ENCODE data around the gene AP3S1. TPM values are rescaled to one million over a fixed set of nuclear protein-coding genes. Genes with fewer than 3 reads are reported as not detected.
"Not testable (repeated sequence)": the region's sequence is repeated elsewhere in the genome, so short reads cannot be mapped to it uniquely, and the experiment has no call there.

AP3S1 gene
- total RNA-seq, 1 donor from 2014 or later: 117 TPM

DNA sequence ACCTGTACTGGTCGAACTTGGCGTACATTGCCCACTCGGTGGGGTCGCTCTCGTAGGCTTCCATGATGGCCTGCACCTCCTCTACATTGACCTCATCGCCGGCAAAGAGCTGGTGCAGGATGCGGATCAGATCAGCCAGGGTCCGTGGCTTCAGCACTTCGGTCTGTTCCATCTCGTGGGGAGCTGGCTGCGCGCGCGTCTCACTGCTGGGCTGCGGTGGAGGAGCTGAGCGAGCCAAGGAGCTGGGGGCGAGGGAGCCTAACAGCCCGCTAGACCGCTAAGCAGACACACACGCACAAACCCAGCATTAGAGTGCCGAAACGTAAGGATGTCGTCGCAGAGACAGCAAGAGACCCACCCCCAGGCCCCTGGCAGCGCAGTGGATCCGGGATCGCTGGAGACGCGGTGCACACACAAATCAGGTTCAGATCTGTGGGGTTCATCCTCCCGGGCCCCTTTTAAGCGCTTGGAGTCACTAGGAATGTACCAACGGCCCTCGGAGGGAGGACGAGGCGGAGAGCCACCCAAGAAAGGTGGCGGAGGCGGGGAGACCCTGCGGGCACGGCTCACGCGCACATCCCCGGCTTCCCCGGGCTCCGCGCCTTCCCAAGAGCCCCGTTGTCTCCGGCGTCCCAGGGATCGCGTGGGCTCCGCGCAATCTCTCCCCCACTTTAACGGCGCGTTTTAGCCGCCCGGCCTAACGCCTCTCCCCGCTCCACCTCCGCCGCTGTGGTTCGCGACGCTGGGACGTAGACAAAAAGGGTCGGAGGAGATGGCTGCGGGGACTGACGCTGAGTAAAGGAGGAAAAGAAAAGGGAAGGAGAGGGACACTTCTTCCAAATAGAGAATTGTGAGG, 25.3 kb upstream of the AP3S1 start, which contains the start of gene CDO1:
CDO1 (minus strand) TSS at position 434 of the 856 bp plus-strand sequence; CDS start at position 172, 262 bp downstream.
- DNase-seq (ENCODE audit: low read depth) (no peak), FAIRE-seq (no peak)
- H3K27me3 ChIP-seq (ENCODE audit: control insufficient read depth, insufficient read depth, low read length): peaks cover 30% of the 10 kb centered on the region

DNA sequence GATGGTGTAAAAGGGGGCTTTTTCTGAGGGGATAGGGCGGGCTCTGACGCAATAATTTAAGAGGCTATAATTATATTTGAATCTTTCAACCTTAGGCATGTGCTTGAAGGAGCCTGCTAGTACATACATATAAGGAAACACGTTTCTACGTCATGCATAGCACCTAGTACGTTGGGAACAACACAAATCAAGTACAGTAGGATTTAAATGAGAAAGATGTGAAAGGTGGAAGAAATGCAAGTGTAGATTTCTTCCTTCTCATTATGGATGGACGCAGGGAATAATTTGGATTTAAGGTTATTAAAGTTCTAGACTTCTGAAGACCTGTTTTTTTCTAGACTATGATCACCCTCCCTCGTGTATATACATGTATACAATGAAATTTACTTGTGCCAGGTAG, 24.3 kb upstream of the AP3S1 start:
- Histone ChIP-seq H3K36me3 (ENCODE audit: control insufficient read depth, insufficient read depth, low read length) (no peaks in the 10 kb centered on the region), H3K27me3 (ENCODE audit: control insufficient read depth, insufficient read depth, low read length) (peaks cover 30% of the 10 kb centered on the region), H3K4me3 (ENCODE audit: low read depth, low read length) (no peak overlapping the region)
- TF ChIP-seq, protein P1, sequence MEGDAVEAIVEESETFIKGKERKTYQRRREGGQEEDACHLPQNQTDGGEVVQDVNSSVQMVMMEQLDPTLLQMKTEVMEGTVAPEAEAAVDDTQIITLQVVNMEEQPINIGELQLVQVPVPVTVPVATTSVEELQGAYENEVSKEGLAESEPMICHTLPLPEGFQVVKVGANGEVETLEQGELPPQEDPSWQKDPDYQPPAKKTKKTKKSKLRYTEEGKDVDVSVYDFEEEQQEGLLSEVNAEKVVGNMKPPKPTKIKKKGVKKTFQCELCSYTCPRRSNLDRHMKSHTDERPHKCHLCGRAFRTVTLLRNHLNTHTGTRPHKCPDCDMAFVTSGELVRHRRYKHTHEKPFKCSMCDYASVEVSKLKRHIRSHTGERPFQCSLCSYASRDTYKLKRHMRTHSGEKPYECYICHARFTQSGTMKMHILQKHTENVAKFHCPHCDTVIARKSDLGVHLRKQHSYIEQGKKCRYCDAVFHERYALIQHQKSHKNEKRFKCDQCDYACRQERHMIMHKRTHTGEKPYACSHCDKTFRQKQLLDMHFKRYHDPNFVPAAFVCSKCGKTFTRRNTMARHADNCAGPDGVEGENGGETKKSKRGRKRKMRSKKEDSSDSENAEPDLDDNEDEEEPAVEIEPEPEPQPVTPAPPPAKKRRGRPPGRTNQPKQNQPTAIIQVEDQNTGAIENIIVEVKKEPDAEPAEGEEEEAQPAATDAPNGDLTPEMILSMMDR (IDR thresholded peaks at IDR 0.05; ENCODE audit: insufficient read depth, low read length, severe bottlenecking): no peak
- FAIRE-seq (no peak), DNase-seq (ENCODE audit: low read depth) (no peak)

More for the DNA sequence above, 25.3 kb upstream of the AP3S1 start, which contains the start of gene CDO1:
- TF ChIP-seq, protein P1 (IDR thresholded peaks at IDR 0.05; ENCODE audit: insufficient read depth, low read length, severe bottlenecking): no peak
- H3K36me3 ChIP-seq (ENCODE audit: control insufficient read depth, insufficient read depth, low read length): no peaks in the 10 kb centered on the region
- H3K4me3 ChIP-seq (ENCODE audit: low read depth, low read length): peak within 1 kb of the TSS; percentile 8

DNA sequence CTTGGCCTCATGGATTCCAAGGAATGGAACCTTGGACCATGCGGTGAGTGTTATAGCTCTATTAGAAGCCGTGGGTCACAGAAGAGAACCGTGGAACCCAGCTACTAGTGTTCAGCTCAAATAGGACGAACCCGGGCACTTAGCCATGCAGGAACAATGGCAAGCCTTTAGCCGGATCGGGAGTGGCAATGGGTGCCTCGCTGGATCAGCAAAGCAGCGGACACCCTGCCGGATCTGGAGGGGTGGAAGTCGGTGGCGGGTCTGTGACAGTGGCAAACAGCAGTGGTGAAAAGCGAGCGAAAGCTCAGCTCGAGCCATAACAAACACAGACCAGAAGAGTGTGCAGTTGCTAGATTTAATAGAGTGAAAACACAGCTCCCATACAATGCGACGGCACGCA, 22.9 kb upstream of the AP3S1 start:
- no peak for DNase-seq (ENCODE audit: low read depth)
- no peak overlapping the region for H3K4me3 ChIP-seq (ENCODE audit: low read depth, low read length)
- no peaks in the 10 kb centered on the region for H3K36me3 ChIP-seq (ENCODE audit: control insufficient read depth, insufficient read depth, low read length)
- FAIRE-seq: no peak
- TF ChIP-seq, protein P1 (IDR thresholded peaks at IDR 0.05; ENCODE audit: insufficient read depth, low read length, severe bottlenecking): no peak
- H3K27me3 ChIP-seq (ENCODE audit: control insufficient read depth, insufficient read depth, low read length): peaks cover 29% of the 10 kb centered on the region

DNA sequence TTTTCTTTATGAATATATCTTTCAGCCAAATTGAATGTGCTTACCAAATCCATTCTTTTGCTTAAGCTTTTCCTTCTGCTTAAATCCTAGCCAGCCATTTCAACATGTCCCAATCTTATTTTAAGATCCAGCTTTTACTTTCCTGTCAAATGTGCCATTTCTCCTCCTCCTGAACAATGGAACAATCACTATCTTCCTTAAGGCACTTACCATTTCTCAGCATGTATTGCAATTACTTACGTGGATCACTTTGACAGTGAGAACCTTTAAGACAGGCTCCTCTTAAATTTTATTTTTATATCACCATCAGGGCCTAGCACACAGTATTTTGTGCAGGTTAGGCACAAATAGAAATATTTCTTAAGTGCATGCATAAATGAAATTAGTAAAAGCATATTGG, 20.9 kb upstream of the AP3S1 start:
- TF ChIP-seq, protein P1 (IDR thresholded peaks at IDR 0.05; ENCODE audit: insufficient read depth, low read length, severe bottlenecking): no peak
- DNase-seq (ENCODE audit: low read depth) (no peak), FAIRE-seq (no peak)
- H3K36me3 ChIP-seq (ENCODE audit: control insufficient read depth, insufficient read depth, low read length): no peaks in the 10 kb centered on the region
- H3K27me3 ChIP-seq (ENCODE audit: control insufficient read depth, insufficient read depth, low read length): peaks cover 11% of the 10 kb centered on the region
- H3K4me3 ChIP-seq (ENCODE audit: low read depth, low read length): no peak overlapping the region

DNA sequence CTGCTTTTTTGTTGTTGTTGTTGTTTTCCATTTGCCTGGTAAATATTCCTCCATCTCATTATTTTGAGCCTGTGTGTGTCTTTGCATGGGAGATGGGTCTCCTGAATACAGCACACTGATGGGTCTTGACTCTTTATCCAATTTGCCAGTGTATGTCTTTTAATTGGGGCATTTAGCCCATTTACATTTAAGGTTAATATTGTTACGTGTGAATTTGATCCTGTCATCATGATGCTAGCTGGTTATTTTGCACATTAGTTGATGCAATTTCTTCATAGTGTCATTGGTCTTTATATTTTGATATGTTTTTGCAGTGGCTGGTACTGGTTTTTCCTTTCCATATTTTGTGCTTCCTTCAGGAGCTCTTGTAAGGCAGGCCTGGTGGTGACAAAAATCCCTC, 16.8 kb upstream of the AP3S1 start:
- not testable (repeated sequence) for H3K36me3 ChIP-seq (ENCODE audit: control insufficient read depth, insufficient read depth, low read length); H3K4me3 ChIP-seq (ENCODE audit: low read depth, low read length); H3K27me3 ChIP-seq (ENCODE audit: control insufficient read depth, insufficient read depth, low read length); DNase-seq (ENCODE audit: low read depth); FAIRE-seq

DNA sequence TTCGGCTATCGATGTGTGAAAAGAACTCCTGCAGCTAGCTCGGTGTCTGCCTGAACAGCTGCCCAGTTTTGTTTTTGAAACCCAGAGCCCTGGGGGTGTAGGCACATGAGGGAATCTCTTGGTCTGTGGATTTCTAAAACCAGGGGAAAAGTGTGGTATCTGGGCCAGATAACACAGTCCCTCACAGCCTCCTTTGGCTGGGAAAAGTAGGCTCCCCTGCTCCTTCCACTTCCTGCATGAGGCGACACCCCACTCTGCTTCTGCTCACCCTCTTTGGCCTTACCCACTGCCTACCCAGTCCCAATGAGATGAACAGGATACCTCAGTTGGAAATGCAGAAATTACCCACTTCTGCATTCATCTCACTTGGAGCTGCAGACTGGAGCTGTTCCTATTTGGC, 15.8 kb upstream of the AP3S1 start:
- no peak for DNase-seq (ENCODE audit: low read depth)
- no peaks in the 10 kb centered on the region for H3K27me3 ChIP-seq (ENCODE audit: control insufficient read depth, insufficient read depth, low read length)
- H3K36me3 ChIP-seq (ENCODE audit: control insufficient read depth, insufficient read depth, low read length): no peaks in the 10 kb centered on the region
- TF ChIP-seq, protein P1 (IDR thresholded peaks at IDR 0.05; ENCODE audit: insufficient read depth, low read length, severe bottlenecking): no peak
- H3K4me3 ChIP-seq (ENCODE audit: low read depth, low read length): no peak overlapping the region
- no peak for FAIRE-seq

Measured in bronchial epithelial cell (primary cell).